GM23338 (cell line): ENCODE measurements around the gene CXXC5. TPM values are rescaled to one million over a fixed set of nuclear protein-coding genes. Genes with fewer than 3 reads are reported as not detected.

Experiments
- ATAC-seq: fragments of 200-7000 bp; cut with Tn5 transposase; 3 replicates; pipeline ENCODE4 v1.9.1; 2020
- DNase-seq: peaks from one replicate; pipeline ENCODE4 v3.0.0-alpha.2; 2015; ENCODE audit warnings: low spot score
- H2AFZ ChIP-seq: fragments of 200-600 bp; sonication (generic); 2 replicates; pipeline ENCODE4 v1.8.0; 2016; ENCODE audit warnings: antibody characterized with exemption, mild to moderate bottlenecking, moderate library complexity
- H3F3A ChIP-seq: fragments of 200-600 bp; sonication (generic); replicated peaks from 2 replicates; pipeline ENCODE4 v1.8.0; 2017; ENCODE audit warnings: antibody characterized with exemption, mixed run types, low read depth
- H3K27ac ChIP-seq: fragments of 200-600 bp; sonication (generic); 2 replicates; pipeline ENCODE4 v1.6.1; 2016; ENCODE audit warnings: low read depth
- H3K27me3 ChIP-seq: fragments of 200-600 bp; sonication (generic); 2 replicates; pipeline ENCODE4 v1.8.0; 2016; ENCODE audit warnings: mild to moderate bottlenecking, mixed run types, moderate library complexity; ENCODE audit not compliant: insufficient read depth
- H3K36me3 ChIP-seq: fragments of 200-600 bp; sonication (generic); 2 replicates; pipeline ENCODE4 v1.8.0; 2016; ENCODE audit warnings: mild to moderate bottlenecking; ENCODE audit not compliant: insufficient read depth
- H3K4me1 ChIP-seq: fragments of 200-600 bp; sonication (generic); 2 replicates; pipeline ENCODE4 v1.8.0; 2016; ENCODE audit warnings: mild to moderate bottlenecking, moderate library complexity; ENCODE audit not compliant: insufficient read depth
- H3K4me2 ChIP-seq: fragments of 200-600 bp; sonication (generic); 2 replicates; pipeline ENCODE4 v1.7.1; 2017; ENCODE audit warnings: mixed run types
- H3K4me3 ChIP-seq: fragments of 200-600 bp; sonication (generic); 2 replicates; pipeline ENCODE4 v1.6.1; 2016; ENCODE audit warnings: mixed run types
- H3K79me2 ChIP-seq: fragments of 200-600 bp; sonication (generic); replicated peaks from 2 replicates; pipeline ENCODE4 v1.8.0; 2017; ENCODE audit warnings: mild to moderate bottlenecking; ENCODE audit not compliant: insufficient read depth
- H3K9me2 ChIP-seq: fragments of 200-600 bp; sonication (generic); 2 replicates; pipeline ENCODE4 v1.8.0; 2017; ENCODE audit not compliant: insufficient read depth
- H4K20me1 ChIP-seq: fragments of 200-600 bp; sonication (generic); replicated peaks from 2 replicates; pipeline ENCODE4 v1.8.0; 2017; ENCODE audit warnings: mild to moderate bottlenecking; ENCODE audit not compliant: insufficient read depth
- H3K27ac Mint-ChIP-seq: 2 replicates; pipeline ENCODE4 v1.8.0; 2020; ENCODE audit warnings: inconsistent platforms, mild to moderate bottlenecking, moderate library complexity, mixed read lengths
- H3K27me3 Mint-ChIP-seq: 3 replicates; pipeline ENCODE4 v1.8.0; 2022; ENCODE audit warnings: low read depth, mild to moderate bottlenecking, moderate library complexity, mixed read lengths, inconsistent platforms; ENCODE audit not compliant: insufficient read depth, poor library complexity
- H3K36me3 Mint-ChIP-seq: 3 replicates; pipeline ENCODE4 v1.8.0; 2021; ENCODE audit warnings: low read depth, mild to moderate bottlenecking, inconsistent platforms, moderate library complexity, mixed read lengths
- H3K4me1 Mint-ChIP-seq: 3 replicates; pipeline ENCODE4 v1.8.0; 2020; ENCODE audit warnings: mild to moderate bottlenecking, inconsistent platforms, mixed read lengths
- H3K4me3 Mint-ChIP-seq: 3 replicates; pipeline ENCODE4 v1.8.0; 2021; ENCODE audit warnings: moderate library complexity, mild to moderate bottlenecking, inconsistent platforms, mixed read lengths
- H3K9me3 Mint-ChIP-seq: 3 replicates; pipeline ENCODE4 v1.8.0; 2020; ENCODE audit warnings: moderate library complexity, mild to moderate bottlenecking, inconsistent platforms, mixed read lengths
- EZH2phosphoT487 ChIP-seq: fragments of 200-600 bp; sonication (generic); IDR thresholded peaks from one replicate; pipeline ENCODE4 v1.8.1; 2018; ENCODE audit warnings: antibody characterized with exemption; ENCODE audit not compliant: unreplicated experiment
- JUNB ChIP-seq: IDR thresholded peaks from one replicate; pipeline ENCODE4 v1.6.1; 2016; ENCODE audit warnings: antibody characterized with exemption; ENCODE audit not compliant: unreplicated experiment
- NANOG ChIP-seq: IDR thresholded peaks from 2 replicates; pipeline ENCODE4 v1.6.1; 2016; ENCODE audit warnings: antibody characterized with exemption, borderline replicate concordance
- POLR2AphosphoS5 ChIP-seq: IDR thresholded peaks from 2 replicates; pipeline ENCODE4 v1.6.1; 2016; ENCODE audit warnings: antibody characterized with exemption, low read depth
- STAT1 ChIP-seq: IDR thresholded peaks from one replicate; pipeline ENCODE4 v1.6.1; 2016; ENCODE audit warnings: antibody characterized with exemption; ENCODE audit not compliant: unreplicated experiment
- polyA plus RNA-seq: library from polyadenylated mRNA; unstranded; fragments of >200 nt; fragmentation: Nextera tagmentation; extraction: Ambion mirVana; gene quantifications from 2 replicates; pipeline ENCODE4 v1.2.1, GENCODE V29; 2016
- total RNA-seq: library from RNA; depleted of rRNA; stranded (reverse); fragments of >200 nt; shearing (Covaris generic); gene quantifications from 2 replicates; pipeline ENCODE4 v1.2.3, GENCODE V29; 2014
- TF ChIP-seq, protein P1 (sequence below), 2 experiments: fragments of 200-600 bp in 1 of 2; sonication (generic) in 1 of 2; conservative IDR thresholded peaks; 2 replicates each; pipeline versions ENCODE4 v1.5.1 to v1.6.1; 2016 to 2017; ENCODE audit warnings: antibody characterized with exemption in 2 of 2, low read depth in 2 of 2, mild to moderate bottlenecking in 2 of 2, moderate library complexity in 1 of 2
- TF ChIP-seq, protein P2 (sequence below): IDR thresholded peaks from one replicate; pipeline ENCODE4 v1.6.1; 2018; ENCODE audit warnings: antibody characterized with exemption; ENCODE audit not compliant: unreplicated experiment
- TF ChIP-seq, protein P3 (sequence below): IDR thresholded peaks from 2 replicates; pipeline ENCODE4 v1.6.1; 2016; ENCODE audit warnings: antibody characterized with exemption

Gene CXXC5
- total and polyA plus RNA-seq, 2 experiments from 2014 or later = 63.3 to 111 TPM

DNA sequence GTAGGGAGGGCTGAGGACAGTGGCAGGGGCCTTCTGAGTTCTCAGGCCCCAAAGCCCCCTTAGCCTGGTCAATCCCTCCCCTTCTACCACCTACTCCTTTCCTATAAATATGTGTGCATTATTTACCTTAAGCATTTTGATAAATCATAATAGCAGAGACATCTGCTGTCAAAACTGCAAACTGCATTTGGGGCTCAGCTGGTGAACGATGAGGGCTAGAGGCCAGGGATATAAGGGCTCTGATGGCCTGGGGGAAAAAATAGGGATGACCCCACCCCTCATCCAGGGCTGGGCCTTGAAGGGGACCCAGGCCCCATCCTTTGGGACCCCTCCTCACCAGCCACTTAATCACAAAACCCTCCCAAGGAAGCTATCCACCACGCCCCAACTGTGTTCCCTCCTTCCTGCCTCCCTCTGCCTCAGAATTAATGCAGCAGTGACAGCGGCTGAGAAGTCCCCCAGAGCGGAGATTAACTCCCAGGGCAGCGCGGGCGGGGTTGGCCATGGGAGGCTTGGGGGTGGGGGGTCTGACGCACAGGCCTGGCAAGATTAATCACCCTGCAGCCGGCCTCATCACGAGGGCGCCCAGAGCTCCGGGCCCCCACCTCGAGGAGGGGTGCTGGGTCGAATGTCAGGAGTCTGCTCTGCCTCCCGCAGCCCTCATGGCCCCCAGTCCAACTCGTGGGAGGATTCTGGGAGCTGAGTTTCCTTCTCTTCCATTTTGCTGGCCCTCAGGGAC lies 42.1 kb downstream of the CXXC5 start:
- peak overlapping the region; percentile 37; the same call in 1 of the 3 replicates for H3K4me3 Mint-ChIP-seq
- H2AFZ ChIP-seq = no peak overlapping the region
- no peaks in the 10 kb centered on the region for H3K9me2 ChIP-seq
- peaks cover 68% of the 10 kb centered on the region for H3K4me1 Mint-ChIP-seq
- peaks cover 31% of the 10 kb centered on the region for H3K27me3 ChIP-seq
- H3K4me2 ChIP-seq = peak overlapping the region; percentile 70
- no peak overlapping the region for H3K27ac ChIP-seq
- no peaks in the 10 kb centered on the region for H3K9me3 Mint-ChIP-seq
- H3K27me3 Mint-ChIP-seq = peaks cover 40% of the 10 kb centered on the region
- DNase-seq (peak; percentile 48), ATAC-seq (peak; percentile 18)
- H3K4me1 ChIP-seq = peaks cover 53% of the 10 kb centered on the region
- H4K20me1 ChIP-seq = no peaks in the 10 kb centered on the region; the same call in 1 of the 2 replicates
- H3K27ac Mint-ChIP-seq = no peak overlapping the region
- TF ChIP-seq, protein P1, sequence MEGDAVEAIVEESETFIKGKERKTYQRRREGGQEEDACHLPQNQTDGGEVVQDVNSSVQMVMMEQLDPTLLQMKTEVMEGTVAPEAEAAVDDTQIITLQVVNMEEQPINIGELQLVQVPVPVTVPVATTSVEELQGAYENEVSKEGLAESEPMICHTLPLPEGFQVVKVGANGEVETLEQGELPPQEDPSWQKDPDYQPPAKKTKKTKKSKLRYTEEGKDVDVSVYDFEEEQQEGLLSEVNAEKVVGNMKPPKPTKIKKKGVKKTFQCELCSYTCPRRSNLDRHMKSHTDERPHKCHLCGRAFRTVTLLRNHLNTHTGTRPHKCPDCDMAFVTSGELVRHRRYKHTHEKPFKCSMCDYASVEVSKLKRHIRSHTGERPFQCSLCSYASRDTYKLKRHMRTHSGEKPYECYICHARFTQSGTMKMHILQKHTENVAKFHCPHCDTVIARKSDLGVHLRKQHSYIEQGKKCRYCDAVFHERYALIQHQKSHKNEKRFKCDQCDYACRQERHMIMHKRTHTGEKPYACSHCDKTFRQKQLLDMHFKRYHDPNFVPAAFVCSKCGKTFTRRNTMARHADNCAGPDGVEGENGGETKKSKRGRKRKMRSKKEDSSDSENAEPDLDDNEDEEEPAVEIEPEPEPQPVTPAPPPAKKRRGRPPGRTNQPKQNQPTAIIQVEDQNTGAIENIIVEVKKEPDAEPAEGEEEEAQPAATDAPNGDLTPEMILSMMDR (conservative IDR thresholded peaks at IDR 0.05; ENCODE audit: low read depth in 2 of 2) = peak in 1 of 2 experiments; percentile 30; a peak in 2 of 4 replicates
- TF ChIP-seq, protein P2, sequence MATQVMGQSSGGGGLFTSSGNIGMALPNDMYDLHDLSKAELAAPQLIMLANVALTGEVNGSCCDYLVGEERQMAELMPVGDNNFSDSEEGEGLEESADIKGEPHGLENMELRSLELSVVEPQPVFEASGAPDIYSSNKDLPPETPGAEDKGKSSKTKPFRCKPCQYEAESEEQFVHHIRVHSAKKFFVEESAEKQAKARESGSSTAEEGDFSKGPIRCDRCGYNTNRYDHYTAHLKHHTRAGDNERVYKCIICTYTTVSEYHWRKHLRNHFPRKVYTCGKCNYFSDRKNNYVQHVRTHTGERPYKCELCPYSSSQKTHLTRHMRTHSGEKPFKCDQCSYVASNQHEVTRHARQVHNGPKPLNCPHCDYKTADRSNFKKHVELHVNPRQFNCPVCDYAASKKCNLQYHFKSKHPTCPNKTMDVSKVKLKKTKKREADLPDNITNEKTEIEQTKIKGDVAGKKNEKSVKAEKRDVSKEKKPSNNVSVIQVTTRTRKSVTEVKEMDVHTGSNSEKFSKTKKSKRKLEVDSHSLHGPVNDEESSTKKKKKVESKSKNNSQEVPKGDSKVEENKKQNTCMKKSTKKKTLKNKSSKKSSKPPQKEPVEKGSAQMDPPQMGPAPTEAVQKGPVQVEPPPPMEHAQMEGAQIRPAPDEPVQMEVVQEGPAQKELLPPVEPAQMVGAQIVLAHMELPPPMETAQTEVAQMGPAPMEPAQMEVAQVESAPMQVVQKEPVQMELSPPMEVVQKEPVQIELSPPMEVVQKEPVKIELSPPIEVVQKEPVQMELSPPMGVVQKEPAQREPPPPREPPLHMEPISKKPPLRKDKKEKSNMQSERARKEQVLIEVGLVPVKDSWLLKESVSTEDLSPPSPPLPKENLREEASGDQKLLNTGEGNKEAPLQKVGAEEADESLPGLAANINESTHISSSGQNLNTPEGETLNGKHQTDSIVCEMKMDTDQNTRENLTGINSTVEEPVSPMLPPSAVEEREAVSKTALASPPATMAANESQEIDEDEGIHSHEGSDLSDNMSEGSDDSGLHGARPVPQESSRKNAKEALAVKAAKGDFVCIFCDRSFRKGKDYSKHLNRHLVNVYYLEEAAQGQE = no peak
- no peak for TF ChIP-seq NANOG
- H3F3A ChIP-seq = 0 out of 2 replicates have a peak, but pooled peaks cover 8% of the 10 kb centered on the region
- no peaks in the 10 kb centered on the region for H3K79me2 ChIP-seq
- H3K36me3 ChIP-seq = no peaks in the 10 kb centered on the region
- peaks cover 9% of the 10 kb centered on the region for H3K36me3 Mint-ChIP-seq
- peak overlapping the region; percentile 31; the same call in 1 of the 2 replicates for H3K4me3 ChIP-seq

DNA sequence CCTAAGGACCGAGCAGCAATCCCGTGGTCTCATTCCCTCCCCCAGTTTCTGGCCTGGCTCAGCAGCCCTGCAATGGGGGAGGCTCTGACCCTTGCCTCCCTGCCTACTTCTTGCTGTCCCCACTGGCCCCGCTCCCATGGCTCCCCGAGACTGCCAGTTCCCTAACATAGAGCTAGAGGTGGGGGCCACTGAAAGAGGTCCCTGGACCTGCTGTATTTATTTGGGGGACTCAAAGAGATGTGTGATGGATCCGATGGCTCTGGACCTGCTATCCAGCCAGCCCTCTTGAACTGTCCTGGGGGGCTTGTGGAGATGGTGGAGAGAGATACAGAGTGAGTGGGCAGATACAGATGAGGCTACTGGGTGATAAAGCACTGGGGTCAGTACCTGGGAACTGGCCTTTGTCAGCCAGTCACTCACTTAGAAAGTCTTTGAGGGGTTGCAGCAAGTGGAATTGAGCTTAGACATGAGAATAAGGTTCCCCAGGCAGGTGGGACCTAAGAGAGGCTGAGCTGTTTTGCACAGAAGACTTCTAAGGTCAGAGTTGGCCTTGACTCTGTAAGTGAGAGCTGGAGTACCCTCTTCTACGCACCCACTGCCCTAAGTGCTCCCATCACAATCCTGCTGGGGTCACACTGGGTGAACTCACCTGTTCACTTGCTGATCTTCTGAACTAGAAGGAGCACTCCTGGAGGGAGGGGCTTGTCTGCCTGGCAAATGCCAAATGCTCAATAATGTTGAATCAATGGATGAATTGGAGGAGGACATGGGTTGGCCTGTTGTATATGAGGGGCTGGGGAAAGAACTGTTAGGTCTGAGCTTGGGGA lies 42.9 kb downstream of the CXXC5 start:
- H3K4me3 ChIP-seq = no peak overlapping the region
- no peaks in the 10 kb centered on the region; the same call in 1 of the 2 replicates for H4K20me1 ChIP-seq
- peaks cover 57% of the 10 kb centered on the region for H3K4me1 ChIP-seq
- DNase-seq (no peak), ATAC-seq (no peak)
- H3K9me2 ChIP-seq = no peaks in the 10 kb centered on the region
- Mint-ChIP-seq H3K27ac (no peak overlapping the region), H3K4me3 (peak overlapping the region; percentile 37; the same call in 1 of the 3 replicates), H3K9me3 (no peaks in the 10 kb centered on the region), H3K36me3 (peaks cover 5% of the 10 kb centered on the region; the same call in 2 of the 3 replicates), H3K4me1 (peaks cover 66% of the 10 kb centered on the region), H3K27me3 (peaks cover 41% of the 10 kb centered on the region)
- no peak overlapping the region for H3K27ac ChIP-seq
- no peaks in the 10 kb centered on the region for H3K79me2 ChIP-seq
- H3K36me3 ChIP-seq = no peaks in the 10 kb centered on the region
- H3K27me3 ChIP-seq = peaks cover 39% of the 10 kb centered on the region
- H2AFZ ChIP-seq = no peak overlapping the region
- H3F3A ChIP-seq = peaks cover 9% of the 10 kb centered on the region; the same call in 1 of the 2 replicates
- peak overlapping the region; percentile 70 for H3K4me2 ChIP-seq
- TF ChIP-seq NANOG = no peak
- TF ChIP-seq, protein P1 (conservative IDR thresholded peaks at IDR 0.05; ENCODE audit: low read depth in 2 of 2) = no peak
- TF ChIP-seq JUNB = no peak
- TF ChIP-seq STAT1 = no peak
- TF ChIP-seq, protein P3, sequence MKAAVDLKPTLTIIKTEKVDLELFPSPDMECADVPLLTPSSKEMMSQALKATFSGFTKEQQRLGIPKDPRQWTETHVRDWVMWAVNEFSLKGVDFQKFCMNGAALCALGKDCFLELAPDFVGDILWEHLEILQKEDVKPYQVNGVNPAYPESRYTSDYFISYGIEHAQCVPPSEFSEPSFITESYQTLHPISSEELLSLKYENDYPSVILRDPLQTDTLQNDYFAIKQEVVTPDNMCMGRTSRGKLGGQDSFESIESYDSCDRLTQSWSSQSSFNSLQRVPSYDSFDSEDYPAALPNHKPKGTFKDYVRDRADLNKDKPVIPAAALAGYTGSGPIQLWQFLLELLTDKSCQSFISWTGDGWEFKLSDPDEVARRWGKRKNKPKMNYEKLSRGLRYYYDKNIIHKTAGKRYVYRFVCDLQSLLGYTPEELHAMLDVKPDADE = no peak
- TF ChIP-seq POLR2AphosphoS5 = no peak
- no peak for TF ChIP-seq EZH2phosphoT487
